ENCODE measurements around the gene GCSH.

DNA sequence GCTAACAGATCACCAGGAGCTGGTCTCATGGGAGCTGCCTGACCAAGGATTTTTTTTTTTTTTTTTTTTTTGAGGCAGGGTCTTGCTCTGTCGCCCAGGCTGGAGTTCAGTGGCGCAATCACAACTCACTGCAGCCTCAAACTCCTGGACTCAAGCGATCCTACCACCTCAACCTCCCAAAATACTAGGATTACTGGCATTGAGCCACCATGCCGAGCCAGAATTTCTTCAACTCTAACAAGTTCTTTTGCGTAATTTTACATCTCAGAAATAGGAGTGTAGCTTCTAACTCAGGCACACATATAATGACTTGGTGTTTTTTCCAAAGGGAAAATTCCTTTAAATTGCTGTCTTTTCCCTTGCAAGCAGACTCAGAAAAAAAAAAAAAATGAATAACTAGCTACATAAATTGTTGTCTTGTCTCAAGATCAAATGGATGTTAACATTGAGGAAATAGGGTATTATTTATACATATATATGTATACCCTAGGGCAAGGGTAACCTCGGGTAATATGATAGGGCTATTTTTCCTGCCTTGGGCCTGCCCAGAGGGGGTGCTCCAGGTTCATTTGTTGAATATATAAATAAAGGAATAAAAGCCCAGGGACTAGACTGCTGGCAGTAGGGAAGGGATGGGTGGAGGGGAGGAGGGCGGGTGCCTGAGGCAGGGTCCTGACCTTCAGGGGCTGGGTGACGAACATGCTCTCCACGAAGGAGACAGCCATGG is 42.8 kb upstream of the GCSH start:
- TF ChIP-seq, protein P1, sequence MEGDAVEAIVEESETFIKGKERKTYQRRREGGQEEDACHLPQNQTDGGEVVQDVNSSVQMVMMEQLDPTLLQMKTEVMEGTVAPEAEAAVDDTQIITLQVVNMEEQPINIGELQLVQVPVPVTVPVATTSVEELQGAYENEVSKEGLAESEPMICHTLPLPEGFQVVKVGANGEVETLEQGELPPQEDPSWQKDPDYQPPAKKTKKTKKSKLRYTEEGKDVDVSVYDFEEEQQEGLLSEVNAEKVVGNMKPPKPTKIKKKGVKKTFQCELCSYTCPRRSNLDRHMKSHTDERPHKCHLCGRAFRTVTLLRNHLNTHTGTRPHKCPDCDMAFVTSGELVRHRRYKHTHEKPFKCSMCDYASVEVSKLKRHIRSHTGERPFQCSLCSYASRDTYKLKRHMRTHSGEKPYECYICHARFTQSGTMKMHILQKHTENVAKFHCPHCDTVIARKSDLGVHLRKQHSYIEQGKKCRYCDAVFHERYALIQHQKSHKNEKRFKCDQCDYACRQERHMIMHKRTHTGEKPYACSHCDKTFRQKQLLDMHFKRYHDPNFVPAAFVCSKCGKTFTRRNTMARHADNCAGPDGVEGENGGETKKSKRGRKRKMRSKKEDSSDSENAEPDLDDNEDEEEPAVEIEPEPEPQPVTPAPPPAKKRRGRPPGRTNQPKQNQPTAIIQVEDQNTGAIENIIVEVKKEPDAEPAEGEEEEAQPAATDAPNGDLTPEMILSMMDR (IDR thresholded peaks at IDR 0.05), result no peak
- no peak for TF ChIP-seq POLR2A (IDR thresholded peaks at IDR 0.05)

Data from tibial nerve (tissue), 3 donors.